Common myeloid progenitor, CD34-positive (primary cell): ENCODE results near the gene MPPE1. TPM values are rescaled to one million over a fixed set of nuclear protein-coding genes. Genes with fewer than 3 reads are reported as not detected.
A peak's percentile ranks its signal among the peaks of the same experiment; 100 is the strongest.

ENCODE experiments used
- CTCF ChIA-PET: fragments of 350-600 bp; sonication (Branson Sonifier 250); formaldehyde crosslinking; loops from one replicate; lab custom pipeline; 2021; ENCODE audit warnings: antibody characterized with exemption; lab: Charles Lee
- POLR2A ChIA-PET: fragments of 350-600 bp; sonication (Branson Sonifier 250); formaldehyde crosslinking; loops from one replicate; lab custom pipeline; 2021; ENCODE audit warnings: antibody characterized with exemption; lab: Charles Lee
- DNase-seq, 3 donors: peaks; one replicate each; pipeline versions ENCODE4 v3.0.0 to v3.0.0-alpha.2; 2013
- H3K27ac ChIP-seq, 2 experiments: 1 replicate in 1 of 2; 2 replicates in 1 of 2; pipeline ENCODE4 v1.7.0; 2013; ENCODE audit warnings: inconsistent platforms in 2 of 2, low read length in 2 of 2, mild to moderate bottlenecking in 2 of 2, low read depth in 1 of 2, moderate library complexity in 1 of 2; ENCODE audit not compliant: severe bottlenecking in 2 of 2, insufficient read depth in 1 of 2, poor library complexity in 1 of 2
- H3K27me3 ChIP-seq, 5 experiments: replicated peaks in 2 of 5; 1 replicate in 3 of 5; 2 replicates in 2 of 5; pipeline versions ENCODE4 v1.6.1 to v1.7.0; 2013; ENCODE audit warnings: low read length in 4 of 5, mild to moderate bottlenecking in 2 of 5, moderate library complexity in 2 of 5, inconsistent platforms in 1 of 5; ENCODE audit not compliant: insufficient read depth in 5 of 5, control insufficient read depth in 4 of 5
- H3K36me3 ChIP-seq, 4 experiments: 1 replicate in 2 of 4; 2 replicates in 2 of 4; pipeline versions ENCODE4 v1.6.1 to v1.7.0; 2013; ENCODE audit warnings: low read length in 3 of 4, control low read depth in 1 of 4, mild to moderate bottlenecking in 1 of 4; ENCODE audit not compliant: control insufficient read depth in 4 of 4, insufficient read depth in 4 of 4
- H3K4me1 ChIP-seq, 4 experiments: 1 replicate in 3 of 4; 2 replicates in 1 of 4; pipeline versions ENCODE4 v1.6.1 to v1.7.1; 2013; ENCODE audit warnings: low read length in 3 of 4, mild to moderate bottlenecking in 3 of 4, control low read depth in 1 of 4, inconsistent platforms in 1 of 4, moderate library complexity in 1 of 4; ENCODE audit not compliant: control insufficient read depth in 4 of 4, insufficient read depth in 4 of 4; ENCODE audit errors: control extremely low read depth in 1 of 4
- H3K4me3 ChIP-seq, 7 experiments: 1 replicate in 4 of 7; 2 replicates in 3 of 7; pipeline versions ENCODE4 v1.5.1 to v1.7.0; 2013; ENCODE audit warnings: mild to moderate bottlenecking in 7 of 7, low read length in 6 of 7, moderate library complexity in 6 of 7, inconsistent platforms in 2 of 7, low read depth in 2 of 7, control low read depth in 1 of 7; ENCODE audit not compliant: insufficient read depth in 4 of 7, control insufficient read depth in 1 of 7; ENCODE audit errors: extremely low read depth in 1 of 7
- H3K9me3 ChIP-seq, 5 experiments: 1 replicate in 4 of 5; 2 replicates in 1 of 5; pipeline versions ENCODE4 v1.6.1 to v1.7.1; 2013; ENCODE audit warnings: low read length in 4 of 5, mild to moderate bottlenecking in 2 of 5, inconsistent platforms in 1 of 5, low read depth in 1 of 5, moderate library complexity in 1 of 5; ENCODE audit not compliant: control insufficient read depth in 4 of 5, insufficient read depth in 2 of 5; ENCODE audit errors: control extremely low read depth in 1 of 5
- WGBS: methylation state at CpG from one replicate; pipeline ENCODE4 v1.1.5; 2013; ENCODE audit not compliant: insufficient coverage; 5-methylcytosine and 5-hydroxymethylcytosine counted together
- polyA plus RNA-seq: library from polyadenylated mRNA; unstranded; fragments of 120-200 nt; gene quantifications from one replicate; pipeline ENCODE4 v1.2.1, GENCODE V29; 2013

MPPE1 gene
- polyA plus RNA-seq, result 39.3 TPM

DNA sequence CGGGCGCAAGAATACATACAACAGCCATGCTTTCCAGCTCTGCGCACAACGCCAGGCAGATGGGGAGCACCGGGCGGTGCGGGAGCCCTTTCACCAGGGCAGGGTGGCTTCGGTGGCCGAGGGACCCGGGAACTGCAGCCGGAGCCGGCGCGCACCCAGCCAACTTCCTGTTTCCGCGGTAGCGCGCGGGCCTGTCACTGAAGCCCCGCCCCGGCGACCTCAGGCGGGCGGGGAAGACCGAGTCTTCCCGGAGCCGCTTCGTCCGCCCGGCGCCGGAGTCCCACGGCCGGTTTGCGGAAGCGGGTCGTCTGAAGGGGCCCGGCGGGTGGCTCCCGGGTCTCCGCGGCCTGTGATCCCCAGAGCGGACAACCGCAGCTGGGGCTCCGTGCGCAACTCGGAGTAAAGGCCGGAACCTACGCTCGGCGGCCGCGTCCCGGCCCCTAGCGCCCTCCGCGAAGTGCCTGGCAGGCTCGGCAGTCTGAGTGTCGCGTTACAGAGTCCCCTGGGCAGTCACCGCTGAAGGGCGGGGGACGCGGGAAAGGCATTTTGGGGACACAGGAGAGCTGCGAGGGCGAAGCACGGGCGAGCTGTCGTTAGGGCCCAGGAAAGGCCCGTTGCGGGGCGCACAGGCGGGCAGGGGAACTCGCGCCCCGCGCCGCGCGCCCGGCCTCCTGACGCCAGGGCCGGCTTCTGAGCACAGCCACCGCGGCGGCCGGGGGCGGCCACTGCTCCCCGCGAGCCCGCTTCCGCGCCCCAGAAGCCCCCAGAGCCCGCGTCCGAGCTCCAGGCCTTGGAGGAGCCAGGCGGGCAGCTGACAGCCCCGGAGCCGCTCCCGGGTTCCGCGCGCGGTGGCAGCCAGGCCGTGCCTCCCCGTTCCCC lies at the start of gene MPPE1:
TSS of gene MPPE1 (minus strand) at position 136 of the 879 bp plus-strand sequence. CDS start 11,053 bp downstream, outside the sequence.
- H3K9me3 ChIP-seq, result no peaks in the 10 kb centered on the region
- H3K27ac ChIP-seq, result peak within 1 kb of the TSS; percentile 85 to 95
- H3K4me3 ChIP-seq, result peak within 1 kb of the TSS; percentile 79 to 95 (median 83)
- H3K4me1 ChIP-seq, result peaks cover 8 to 23% (median 17%) of the 10 kb centered on the region in 4 experiments
- no peaks in the 10 kb centered on the region for H3K27me3 ChIP-seq
- ChIA-PET POLR2A (interaction anchor here (0.6 to 0.8 kb wide), 3 partner anchors 31 to 74 kb away, joined by 4 to 5 read pairs (median 4); no protein-coding TSS in a partner anchor), CTCF (interaction anchor here (1.6 kb wide), 1 partner anchor 84 kb away, joined by 6 read pairs; no protein-coding TSS in a partner anchor)
- peaks cover 0 to 16% (median 4%) of the 10 kb centered on the region in 4 experiments for H3K36me3 ChIP-seq
- DNase-seq, result peak; percentile 92 to 96 (median 94)
- under 1% methylated on average over 89 of the region's 106 CpGs for WGBS

DNA sequence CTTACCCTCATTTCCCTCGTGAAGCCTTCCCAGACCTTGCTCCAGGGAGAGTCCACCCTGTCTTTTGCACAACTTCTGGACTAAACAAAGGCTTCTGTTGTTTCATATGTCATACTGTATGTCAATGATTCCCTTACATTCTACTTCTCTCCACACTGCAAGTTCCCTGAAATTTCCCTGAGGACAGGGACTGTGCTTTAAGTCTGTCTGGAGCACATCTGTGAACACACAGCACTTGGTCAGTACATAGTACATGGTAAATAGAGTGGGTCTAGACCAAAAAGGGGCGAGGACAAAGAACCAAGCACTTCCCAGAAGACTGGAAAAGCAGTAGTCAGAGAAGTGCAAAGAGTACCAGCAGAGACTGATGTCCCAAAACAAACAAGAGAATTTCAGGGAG lies 49.5 kb upstream of the MPPE1 start:
- Histone ChIP-seq H3K27me3 (no peaks in the 10 kb centered on the region), H3K27ac (no peak overlapping the region), H3K4me1 (peaks cover 3 to 7% (median 5%) of the 10 kb centered on the region in 4 experiments), H3K36me3 (no peaks in the 10 kb centered on the region), H3K9me3 (peaks cover 0 to 18% (median 10%) of the 10 kb centered on the region in 5 experiments), H3K4me3 (no peak overlapping the region)
- ChIA-PET POLR2A (no interaction called here), CTCF (no interaction called here)
- no peak for DNase-seq
- 88% methylated on average over 1 of the region's 2 CpGs for WGBS

DNA sequence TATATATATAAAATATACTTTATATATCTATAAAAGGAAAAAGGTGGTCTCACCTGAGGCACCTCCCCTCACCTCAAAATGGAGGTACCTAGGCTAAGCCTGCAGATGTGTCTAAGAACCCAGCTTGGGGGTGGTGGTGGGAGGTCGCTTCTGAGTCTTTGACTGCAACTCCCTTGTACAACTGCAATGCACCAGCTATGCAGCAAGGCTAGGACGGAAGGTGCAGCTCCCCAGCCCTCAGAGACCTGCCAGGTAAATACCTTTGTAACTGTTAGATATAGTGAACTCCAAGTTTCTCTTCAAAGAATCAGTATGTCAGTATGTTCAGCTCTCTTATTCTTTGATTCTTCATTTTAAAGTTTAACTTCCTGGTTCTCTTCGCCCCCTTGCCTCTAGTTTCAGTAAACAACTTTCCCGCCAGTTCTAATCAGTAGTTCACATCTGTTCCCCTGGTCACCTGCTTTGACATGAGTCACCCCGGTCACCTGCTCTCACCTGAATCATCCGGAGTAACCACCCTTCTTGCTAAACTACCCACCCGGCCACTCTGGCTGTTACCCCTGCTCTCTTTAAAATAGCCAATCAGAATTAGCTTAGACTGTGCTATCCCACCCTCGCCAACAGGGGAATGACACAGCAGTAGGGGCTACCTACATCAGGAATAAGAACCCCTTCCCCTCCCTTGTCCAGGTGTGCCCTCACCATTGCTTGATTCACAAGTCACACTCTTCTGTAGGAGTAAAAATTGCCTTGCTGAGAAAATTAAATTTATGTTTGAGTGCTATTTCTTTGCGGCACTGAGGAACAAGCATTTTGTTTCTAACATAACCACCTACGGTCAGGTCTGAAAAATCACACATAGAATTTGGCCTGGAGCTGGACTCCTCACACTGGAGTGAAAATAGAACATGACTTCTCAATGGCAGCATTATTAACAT lies 48.5 kb upstream of the MPPE1 start:
- 99% methylated on average over 8 of the region's 10 CpGs for WGBS
- Histone ChIP-seq H3K27me3 (no peaks in the 10 kb centered on the region), H3K4me1 (peaks cover 3 to 7% (median 5%) of the 10 kb centered on the region in 4 experiments), H3K27ac (no peak overlapping the region), H3K9me3 (peaks cover 0 to 18% (median 10%) of the 10 kb centered on the region in 5 experiments), H3K4me3 (no peak overlapping the region), H3K36me3 (no peaks in the 10 kb centered on the region)
- POLR2A ChIA-PET, result no interaction called here
- CTCF ChIA-PET, result interaction anchor here (0.7 kb wide), 1 partner anchor 19 kb away, joined by 4 read pairs; no protein-coding TSS in a partner anchor
- peak in 1 of 3 donors; percentile 27 for DNase-seq

DNA sequence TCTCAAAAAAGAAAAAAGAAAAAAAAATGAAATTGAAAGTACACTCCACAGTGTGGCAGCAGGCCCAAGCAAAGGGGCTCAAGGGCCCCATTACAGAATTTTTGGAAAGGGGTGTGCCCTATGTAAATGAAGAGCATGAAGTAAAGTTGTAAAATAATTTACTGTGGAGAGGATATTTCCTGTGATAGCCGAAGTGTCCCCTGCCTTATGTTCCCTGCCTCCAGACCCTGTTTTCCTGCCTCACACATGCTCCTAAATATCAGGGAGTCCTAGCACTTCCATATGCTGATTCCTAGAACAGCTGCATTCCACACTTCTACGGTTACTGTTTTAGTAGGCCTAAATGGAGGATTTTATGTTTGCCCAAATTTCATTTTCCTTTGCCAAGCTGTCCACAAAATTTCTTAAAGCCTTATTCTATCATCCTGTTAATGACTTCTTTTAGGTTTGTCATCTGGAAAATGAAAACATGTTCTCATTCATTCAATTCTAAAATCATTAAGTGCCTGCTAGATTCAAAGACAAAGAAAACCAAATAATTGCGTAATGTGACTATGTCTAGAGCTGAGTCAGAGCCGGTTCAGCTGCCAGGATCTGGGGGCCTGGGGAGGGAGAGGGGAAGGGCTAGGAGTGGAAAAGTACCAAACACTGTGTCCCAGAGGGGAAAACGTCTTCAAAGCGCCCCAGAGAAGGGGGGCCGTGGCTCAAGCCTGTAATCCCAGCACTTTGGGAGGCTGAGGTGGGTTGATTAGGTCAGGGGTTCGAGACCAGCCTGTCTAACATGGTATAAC lies 47.3 kb upstream of the MPPE1 start:
- Histone ChIP-seq H3K4me3 (no peak overlapping the region), H3K36me3 (no peaks in the 10 kb centered on the region), H3K9me3 (peaks cover 0 to 18% (median 10%) of the 10 kb centered on the region in 5 experiments), H3K27ac (no peak overlapping the region), H3K4me1 (peaks cover 3 to 7% (median 5%) of the 10 kb centered on the region in 4 experiments), H3K27me3 (no peaks in the 10 kb centered on the region)
- peak; percentile 39 to 78 (median 74) for DNase-seq
- ChIA-PET CTCF (interaction anchor here (1.0 to 3.3 kb wide), 4 partner anchors 9 to 39 kb away, joined by 3 to 32 read pairs (median 10); no protein-coding TSS in a partner anchor), POLR2A (no interaction called here)
- WGBS, result 46% methylated on average over 6 of the region's 8 CpGs

GRCh38 chr18:11953113-11953512 lies 45.0 kb upstream of the MPPE1 start:
- WGBS, result 100% methylated on average over 2 of the region's 5 CpGs
- Histone ChIP-seq H3K36me3 (no peaks in the 10 kb centered on the region), H3K27me3 (no peaks in the 10 kb centered on the region), H3K9me3 (peaks cover 0 to 17% (median 10%) of the 10 kb centered on the region in 5 experiments), H3K27ac (no peak overlapping the region), H3K4me3 (no peak overlapping the region), H3K4me1 (peaks cover 3 to 15% (median 6%) of the 10 kb centered on the region in 4 experiments)
- no peak for DNase-seq
- ChIA-PET POLR2A (no interaction called here), CTCF (interaction anchor here (1.9 to 3.3 kb wide), 2 partner anchors 36 to 41 kb away, joined by 8 to 32 read pairs; no protein-coding TSS in a partner anchor)

DNA sequence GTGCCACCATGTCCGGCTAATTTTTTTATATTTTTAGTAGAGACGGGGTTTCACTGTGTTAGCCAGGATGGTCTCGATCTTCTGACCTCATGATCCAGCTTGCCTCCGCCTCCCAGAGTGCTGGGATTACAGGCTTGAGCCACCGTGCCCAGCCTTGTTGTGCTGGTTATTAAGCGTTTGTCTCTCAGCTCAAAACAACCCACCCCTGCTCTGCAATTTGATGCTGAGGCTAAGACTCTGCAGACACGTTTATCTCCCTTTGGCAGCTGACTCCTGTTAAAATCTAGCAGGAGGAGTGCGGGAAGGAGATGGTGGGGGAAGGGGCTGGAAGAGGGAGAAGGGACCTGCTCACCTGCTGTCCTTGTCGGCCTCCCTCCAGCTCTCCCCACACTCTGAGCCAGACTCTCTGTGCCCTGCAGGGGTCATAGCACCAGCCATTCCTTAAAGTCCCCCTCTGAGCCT lies 43.3 kb upstream of the MPPE1 start:
- 90% methylated on average over 6 of the region's 9 CpGs for WGBS

More for the DNA sequence above, 43.3 kb upstream of the MPPE1 start:
- Histone ChIP-seq H3K4me3 (no peak overlapping the region), H3K4me1 (peaks cover 7 to 29% (median 21%) of the 10 kb centered on the region in 4 experiments), H3K36me3 (no peaks in the 10 kb centered on the region), H3K27ac (no peak overlapping the region), H3K9me3 (peaks cover 0 to 2% (median 0%) of the 10 kb centered on the region in 5 experiments), H3K27me3 (no peaks in the 10 kb centered on the region)
- no peak for DNase-seq
- POLR2A ChIA-PET, result no interaction called here
- CTCF ChIA-PET, result interaction anchor here (1.1 to 22.6 kb wide), 3 partner anchors 13 to 45 kb away, joined by 3 to 667 read pairs (median 11); no protein-coding TSS in a partner anchor
